GM19035 (cell line): ENCODE data around the gene KRT35.

Source experiments
- ATAC-seq: cut with Tn5 transposase; IDR thresholded peaks from one replicate; pipeline ENCODE4 v1.9.1; 2021; ENCODE audit not compliant: unreplicated experiment

KRT35 gene

DNA sequence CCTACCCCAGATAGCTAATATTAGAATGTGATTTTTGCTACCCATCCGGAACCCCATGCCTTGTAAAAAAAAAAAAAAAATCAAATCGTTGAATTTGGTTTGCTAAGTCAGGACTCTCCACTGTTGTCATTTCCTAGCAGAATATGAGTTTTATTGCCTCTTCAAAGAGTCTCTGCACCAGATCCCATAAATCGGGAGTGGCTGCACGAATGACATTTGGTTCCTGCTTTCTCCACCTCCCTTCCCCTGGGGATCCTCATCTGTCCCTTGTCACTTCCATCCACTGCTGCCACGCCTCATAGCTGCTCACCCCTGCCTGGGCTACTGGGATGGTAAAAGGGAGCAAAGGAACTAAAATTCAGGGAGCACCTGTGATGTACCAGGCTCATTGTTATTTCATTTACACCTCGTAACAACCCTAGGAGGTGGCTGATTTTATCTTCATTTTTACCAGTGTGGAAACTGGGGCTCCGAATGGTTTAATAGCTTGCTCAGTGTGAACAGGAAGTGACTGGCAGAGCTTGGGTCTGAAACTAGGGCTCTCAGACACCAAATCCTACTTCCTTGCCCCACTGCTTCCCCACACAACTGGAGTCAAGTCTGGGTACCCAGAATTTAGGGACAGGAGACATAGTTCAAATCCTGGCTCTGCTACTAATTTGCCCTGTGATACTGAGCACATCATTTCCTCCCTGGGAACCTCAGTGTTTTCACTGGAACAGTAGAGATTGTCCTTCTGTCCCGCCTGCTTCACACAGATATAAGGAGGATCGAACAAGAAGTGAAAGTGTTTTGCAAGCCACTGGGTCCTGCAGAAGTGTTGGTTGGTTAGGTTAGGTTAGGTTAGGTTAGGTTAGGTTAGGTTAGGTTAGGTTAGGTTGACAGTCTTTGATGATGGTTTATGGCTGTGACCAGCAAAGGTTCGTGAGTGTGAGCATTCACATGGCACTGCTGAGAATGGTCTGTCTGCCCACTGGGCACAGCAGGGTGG is 9.3 kb upstream of the KRT35 start:
- ATAC-seq: no peak

DNA sequence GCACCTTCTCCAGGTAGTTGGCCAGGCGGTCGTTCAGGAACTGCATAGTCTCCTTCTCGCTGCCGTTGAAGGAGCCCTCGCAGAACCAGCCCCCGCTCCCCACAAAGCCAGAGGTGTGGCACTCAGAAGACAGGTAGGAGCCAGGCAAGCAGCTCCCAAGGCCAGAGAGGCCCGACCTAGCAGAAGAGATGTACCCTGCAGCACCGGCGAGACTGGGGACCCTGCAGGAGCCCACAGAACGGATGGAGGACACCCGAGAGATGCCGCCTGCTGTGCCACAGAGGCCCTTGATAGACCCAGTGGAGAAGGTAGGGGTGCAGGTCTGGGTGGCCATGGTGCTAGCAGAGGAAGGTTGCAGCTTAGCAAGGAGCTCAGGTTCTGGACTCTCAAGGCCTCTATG is 8.6 kb upstream of the KRT35 start, which contains the start of gene KRT36:
KRT36 (minus strand) TSS at position 380 of the 400 bp plus-strand sequence; CDS start at position 334, 46 bp downstream.
- ATAC-seq: no peak

DNA sequence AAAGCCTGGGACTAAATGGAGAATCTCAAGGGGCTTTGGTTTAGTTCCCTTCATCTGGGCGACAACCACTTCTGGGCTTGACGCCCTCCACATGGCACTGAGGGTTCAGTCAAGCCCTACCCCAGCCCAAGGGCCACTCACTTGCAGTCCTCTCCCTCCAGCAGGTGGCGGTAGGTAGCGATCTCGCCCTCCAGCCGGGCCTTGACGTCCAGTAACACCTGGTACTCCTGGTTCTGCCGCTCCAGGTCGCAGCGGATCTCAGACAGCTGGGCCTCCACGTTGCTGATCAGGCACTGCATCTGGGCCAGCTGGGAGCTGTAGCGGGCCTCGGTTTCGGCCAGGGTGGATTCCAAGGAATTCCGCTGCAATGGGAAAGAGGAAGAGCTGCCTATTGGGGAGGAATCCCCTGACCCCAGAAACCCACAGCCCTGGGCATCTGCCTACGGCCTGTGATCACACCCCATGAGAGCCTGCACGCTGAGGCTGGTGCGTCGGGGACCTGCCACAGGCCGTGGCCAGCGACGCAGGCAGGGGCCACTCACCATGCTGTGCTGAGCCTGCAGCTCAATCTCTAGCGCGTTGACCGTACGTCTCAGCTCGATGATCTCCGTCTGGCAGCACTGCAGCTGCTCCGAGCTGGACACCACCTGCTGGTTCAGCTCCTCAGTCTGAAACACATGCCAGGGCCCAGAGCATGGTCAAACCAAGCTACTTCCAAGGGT is 6.0 kb upstream of the KRT35 start:
- no peak for ATAC-seq

DNA sequence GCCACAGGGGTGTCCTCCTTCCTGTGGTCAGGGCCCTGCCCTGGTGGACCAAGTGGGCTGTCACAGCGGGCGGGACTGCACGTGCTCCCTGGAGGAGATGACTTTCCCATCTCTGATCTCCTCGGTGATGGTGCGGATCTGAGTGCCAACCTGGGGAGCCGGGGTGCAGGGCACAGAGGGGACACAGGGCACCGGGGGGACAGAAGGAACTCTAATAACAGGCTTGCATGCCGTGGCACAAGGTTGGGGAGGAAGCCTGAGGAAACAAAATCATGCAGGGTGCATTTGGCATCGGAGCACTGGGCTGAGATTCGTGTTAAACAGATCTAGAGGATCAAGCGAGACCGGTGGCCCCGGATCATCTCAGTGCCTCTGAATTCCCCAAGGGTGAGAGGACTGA is 5.4 kb upstream of the KRT35 start:
- ATAC-seq: no peak

DNA sequence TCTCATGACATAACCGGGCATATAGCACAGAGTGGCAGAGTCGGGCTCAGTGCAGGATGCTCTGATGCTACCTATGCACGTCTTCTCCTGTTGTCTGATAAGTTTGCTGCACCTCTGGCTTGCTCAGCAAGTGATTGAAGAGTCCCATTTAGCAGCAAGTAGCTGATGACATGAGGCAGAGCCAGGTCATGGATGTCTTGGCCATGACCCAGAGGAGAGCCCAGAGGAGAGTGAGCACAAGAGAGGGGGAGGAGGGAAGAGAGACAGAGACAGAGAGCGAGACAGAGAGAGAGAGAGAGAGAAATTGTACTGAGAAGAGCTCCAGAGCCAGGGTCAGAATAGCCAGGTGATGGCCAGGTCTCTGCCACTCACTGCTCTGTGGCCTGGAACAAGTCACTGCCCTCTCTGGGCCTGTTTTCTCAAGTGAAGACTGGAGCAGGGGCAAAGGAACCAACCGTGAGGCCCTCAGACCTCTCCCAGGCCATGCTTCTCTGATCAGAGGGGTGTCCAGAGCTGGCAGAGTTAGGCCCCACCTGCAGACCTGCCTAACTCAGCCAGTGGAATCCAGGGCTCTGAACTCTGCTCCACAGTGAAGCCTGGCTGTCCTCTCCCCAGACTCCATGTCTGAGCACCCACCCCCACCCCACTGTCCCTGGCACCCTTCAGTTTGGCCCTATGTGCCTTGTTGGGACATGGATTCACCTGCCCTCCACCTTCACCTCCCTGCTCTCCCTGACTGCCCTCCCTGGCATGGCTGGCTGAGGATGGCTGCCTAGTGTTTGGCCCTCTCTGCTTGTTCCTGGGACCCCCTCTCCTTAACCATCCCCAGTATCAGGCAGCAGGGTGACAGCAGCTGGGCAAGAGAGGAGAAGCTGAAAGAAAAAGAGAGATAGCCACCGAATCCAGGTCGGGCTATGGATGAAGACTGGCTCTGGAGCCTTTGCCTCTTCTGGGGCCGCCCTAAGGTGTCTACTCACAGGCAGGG is 4.3 kb upstream of the KRT35 start:
- no peak for ATAC-seq

DNA sequence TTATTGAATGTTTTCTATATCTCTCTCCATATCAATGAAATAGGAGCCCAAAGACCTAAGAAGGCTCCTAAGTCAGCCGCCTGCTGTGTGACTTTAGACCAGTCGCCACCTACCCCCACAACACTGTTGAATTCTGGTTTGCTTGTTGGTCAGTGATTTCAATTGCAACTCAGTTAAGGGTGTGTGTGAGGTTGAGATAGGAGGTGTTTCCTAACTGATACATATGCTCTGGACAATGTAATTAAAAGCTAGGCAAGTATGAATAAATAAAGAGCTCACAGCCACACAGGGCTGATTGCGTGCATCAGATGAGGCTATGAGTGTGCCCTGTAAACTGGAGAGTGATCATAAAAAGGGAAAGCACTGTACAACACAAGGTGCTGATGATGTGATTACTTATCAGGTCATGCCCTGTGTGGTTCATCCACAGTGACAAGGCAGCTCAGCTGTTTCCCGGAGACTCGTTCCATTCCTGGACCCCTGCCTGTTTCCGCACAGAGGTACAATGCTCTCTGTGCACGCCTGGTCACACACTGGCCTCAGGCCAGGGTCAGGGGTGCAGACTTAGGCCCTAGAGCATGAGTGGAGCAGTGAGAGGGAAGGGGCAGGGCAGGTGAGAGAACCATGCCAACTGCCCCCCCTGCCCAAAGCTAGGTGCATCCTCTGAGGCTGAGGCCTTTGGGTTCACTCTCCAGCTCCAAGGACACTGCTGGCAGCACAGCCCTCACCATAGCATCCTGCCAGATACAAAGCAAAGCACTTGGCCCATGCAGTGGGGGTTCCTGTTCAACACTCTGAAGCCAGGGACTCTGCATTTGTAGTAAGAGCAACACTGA is 3.3 kb upstream of the KRT35 start:
- ATAC-seq: no peak

DNA sequence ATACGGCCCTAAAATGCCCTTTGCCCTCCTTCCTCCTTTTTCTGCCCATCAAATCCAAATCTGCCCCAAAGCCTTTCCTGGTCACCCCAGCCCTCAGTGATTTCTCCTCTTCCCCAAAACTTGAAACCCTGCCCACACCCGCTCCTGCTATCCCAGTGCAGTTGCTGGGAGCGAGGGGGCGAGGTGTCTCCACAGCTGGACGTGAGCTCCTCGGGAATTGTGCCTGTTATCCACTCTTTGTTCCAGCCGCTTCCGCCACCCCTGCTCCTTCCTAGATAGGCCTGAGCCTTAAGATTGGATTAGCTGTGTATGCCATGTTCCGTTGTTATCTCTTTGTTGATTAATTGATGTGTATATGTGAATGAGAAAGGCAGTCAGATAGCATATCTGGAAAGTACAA is 2.6 kb upstream of the KRT35 start:
- no peak for ATAC-seq

DNA sequence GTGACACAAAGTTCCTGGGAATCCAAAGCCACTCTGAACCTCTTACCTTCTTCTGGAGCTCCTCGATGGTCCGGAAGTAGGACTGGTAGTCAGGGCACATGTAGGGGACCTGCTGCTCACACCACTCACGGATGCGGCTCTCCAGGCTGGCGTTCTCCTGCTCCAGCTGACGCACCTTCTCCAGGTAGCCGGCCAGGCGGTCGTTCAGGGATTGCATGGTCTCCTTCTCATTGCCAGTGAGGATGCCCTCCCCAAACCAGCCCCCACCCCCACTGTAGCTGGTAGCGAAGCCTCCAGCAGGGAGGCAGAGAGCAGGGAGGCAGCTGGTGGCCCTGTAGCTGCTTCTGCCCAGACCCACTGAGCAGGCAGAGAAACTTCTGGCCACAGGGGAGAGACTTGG is 370 bp downstream of the KRT35 start:
- no peak for ATAC-seq

DNA sequence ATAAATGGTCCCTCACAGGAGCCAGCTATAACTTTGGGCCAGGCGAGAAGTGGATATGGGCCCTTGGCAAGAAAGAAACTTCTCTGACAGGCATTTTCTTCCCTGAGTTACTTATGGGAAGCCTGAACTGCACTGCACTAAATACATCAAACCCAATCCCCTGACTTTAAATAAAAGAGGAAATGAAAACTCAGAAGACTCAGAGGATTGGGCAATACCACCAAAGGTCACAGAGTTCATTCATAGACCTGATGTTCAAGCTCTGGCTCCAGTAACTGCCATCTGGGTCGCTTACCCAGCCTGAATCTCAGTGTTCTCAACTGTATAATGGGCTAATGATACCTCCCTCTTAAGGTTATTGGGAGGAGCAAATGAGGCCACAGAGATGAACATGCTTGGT is 815 bp downstream of the KRT35 start:
- no peak for ATAC-seq

DNA sequence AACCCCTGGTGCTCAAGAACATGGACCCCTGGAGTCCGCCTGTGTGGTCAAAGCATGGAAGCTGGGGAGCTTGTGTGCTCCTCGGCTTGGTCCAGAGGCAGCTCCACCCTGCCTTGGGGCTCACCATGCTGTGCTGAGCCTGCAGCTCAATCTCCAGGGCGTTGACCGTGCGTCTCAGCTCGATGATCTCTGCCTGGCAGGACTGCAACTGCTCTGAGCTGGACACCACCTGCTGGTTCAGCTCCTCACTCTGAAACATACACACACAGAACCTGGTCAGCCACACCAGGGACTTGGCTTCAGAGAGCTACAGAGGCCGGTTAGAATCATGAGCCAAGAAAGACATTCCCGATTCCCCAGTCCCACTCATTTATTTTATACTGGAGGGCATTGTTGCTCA is 2.7 kb downstream of the KRT35 start:
- ATAC-seq: no peak

DNA sequence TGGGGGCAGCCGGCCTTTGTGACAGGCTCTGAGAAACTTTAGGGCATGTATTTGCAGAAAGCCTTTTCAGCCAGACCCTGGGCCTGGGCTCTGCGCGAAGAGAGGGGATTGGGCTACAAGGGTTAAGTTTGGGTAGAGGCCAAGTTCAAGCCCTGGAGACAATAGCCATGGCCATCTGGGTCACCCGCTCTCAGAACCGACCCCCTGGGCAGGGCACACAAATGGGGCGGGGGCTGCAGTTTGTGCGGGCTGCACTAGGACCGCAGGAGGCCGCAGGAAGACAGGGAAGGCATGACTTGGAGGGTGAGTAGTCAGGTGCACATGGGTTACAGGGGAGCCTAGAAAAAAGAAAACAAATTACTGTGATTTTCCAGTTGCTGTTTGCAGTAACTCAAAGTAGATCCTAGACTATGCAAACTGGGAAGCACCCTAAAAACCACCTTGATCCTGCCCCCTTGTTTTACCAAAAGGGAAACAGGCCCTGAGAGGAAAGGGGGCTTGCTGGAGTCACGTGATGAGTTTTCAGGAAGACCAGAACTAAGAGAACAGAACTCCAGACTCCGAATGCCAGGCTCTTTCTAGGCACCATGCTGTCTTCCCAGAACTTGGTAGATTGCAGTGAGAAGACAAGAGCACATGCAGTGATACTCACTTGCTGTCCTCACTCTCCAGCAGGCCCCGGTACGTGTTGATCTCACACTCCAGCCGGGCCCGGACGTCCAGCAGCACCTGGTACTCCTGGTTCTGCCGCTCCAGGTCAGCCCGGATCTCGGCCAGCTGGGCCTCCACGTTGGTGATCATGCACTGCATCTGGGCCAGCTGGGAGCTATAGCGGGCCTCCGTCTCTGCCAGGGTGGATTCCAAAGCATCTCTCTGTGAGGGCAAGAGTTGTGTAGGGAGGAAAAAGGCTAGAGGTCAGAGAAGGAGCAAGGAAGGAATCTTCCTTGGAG is 3.8 kb downstream of the KRT35 start:
- no peak for ATAC-seq

DNA sequence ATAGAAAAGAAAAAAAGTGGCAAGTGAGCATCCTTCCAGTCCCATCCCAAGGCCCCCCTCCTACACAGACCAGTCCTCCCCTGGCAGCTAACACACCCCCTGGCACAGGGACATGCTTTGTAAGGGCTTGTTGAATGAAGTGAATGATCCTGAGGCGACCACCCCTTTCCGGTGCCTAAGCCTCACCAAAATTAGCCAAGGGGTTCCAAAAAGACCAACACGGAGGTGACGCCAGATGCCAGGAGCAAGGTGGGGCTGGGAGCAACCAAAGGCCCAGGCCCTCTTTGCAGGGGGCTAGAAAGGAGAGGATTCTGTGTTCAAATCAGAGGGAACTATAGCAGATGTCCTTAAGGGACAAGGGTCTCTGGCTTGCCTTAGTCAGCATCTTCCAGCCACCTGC is 5.5 kb downstream of the KRT35 start:
- no peak for ATAC-seq

DNA sequence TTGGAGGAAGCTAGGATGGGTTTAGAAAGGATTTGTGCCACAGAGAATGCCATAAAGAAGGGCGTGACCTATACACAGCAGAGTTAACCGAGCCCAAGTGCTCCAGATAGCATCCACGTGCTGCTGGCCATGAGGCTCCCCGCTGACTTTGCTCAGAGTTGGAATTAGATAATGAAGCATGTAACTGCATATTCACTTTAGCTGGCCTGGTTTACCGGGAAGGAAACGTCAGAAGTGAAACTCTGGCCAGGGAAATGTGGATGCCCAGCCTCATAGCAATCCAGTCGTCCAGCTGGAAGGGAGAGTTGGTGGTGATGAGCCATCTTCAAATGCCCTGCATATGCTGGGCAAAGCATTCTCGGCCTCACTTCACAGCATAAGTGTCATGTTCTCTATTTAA is 6.1 kb downstream of the KRT35 start:
- ATAC-seq: no peak

DNA sequence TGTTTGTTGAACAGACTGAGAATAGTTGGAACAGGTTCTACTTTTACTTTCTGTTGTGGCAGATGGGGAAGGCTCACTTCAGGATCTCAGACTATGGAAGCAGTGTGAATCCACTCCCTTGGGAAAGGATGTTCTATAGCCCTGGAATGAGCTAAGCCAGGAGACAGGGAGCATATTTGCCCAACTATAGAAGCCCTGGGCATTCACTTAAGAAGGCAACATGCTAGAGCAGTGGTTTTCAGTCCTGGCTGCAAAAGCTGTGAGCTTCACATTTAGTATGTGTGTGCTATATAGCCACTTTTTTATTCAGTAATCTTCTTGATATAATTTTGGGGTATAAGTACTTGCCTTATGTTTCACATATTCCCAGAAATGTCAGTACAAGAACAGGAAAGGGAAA is 12.6 kb downstream of the KRT35 start:
- ATAC-seq: no peak

DNA sequence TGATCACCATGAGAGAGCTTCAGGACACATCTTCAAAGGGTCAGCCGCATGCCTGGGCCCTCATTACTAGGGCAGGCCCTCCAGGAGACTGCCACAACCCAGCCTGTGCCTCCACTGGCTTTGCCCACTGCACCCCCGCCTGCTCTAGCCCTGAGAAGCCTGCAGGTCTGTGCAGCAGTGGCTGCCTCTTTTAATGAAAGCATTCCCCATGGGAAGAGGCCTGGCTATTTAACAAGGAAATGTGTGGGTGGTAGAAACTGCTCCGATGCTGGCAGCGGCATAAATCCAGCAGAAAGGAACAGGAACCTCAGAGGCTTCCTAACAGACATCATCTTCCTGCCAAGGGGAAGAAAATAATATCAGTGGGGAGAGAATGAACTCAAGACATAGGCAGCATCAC is 13.4 kb downstream of the KRT35 start:
- ATAC-seq: no peak

DNA sequence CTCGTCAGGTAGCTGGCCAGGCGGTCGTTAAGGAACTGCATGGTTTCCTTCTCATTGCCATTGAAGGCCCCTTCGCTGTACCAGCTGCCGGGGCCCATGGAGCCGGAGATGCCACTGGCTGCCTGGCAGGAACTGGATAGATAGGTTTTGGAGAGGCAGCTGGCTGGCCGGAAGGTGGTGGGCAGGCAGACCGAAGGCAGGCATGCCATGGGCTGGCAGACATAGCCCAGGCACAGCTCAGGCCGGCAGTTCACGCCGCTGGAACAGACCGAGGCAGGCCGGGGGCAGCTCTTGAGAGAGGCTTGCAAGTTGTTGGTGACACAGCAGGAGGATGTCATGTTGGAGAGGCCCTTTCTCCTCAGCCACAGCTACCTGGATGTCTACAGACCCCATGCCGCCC is 14.0 kb downstream of the KRT35 start, which contains the start of gene KRT32:
KRT32 (minus strand) TSS at position 399 of the 400 bp plus-strand sequence; CDS start at position 338, 61 bp downstream.
- no peak for ATAC-seq

DNA sequence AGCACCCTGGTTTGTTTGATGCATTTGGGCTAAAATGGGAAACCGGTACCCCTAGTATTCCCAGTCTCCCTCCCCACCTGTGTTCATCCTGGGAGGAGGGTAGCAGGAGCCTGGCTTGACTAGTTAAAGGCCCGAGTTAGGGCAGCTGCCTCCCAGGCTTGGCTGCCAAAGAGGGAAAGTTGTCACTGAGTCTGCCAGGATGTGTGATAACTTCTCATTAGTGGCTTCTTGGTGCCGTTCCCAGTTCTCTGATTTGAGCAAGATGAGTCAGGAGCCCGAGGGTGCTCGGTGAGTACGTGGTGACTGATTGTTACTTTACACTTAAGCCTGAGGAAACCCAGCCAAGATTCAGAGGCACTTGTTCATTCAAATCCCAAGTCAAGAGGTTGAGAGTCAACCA is 16.3 kb downstream of the KRT35 start:
- ATAC-seq: no peak

DNA sequence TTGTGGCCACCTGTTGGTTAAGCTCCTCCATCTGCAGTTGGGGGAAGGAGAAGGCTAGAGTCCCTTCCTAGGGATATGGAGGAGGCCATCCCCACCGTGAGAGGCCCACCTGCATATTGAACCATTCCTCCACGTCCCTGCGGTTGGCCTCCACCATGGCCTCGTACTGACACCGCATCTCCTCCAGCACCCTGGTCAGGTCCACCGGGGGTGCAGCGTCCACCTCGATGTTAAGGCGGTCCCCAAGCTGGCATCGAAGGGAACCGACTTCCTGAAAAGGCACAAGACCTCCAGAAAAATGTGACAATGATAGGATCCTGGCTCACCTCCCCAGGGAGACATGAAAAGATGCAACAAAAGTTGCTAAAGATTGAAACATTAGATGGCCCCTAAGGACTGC is 16.8 kb downstream of the KRT35 start:
- ATAC-seq: no peak

DNA sequence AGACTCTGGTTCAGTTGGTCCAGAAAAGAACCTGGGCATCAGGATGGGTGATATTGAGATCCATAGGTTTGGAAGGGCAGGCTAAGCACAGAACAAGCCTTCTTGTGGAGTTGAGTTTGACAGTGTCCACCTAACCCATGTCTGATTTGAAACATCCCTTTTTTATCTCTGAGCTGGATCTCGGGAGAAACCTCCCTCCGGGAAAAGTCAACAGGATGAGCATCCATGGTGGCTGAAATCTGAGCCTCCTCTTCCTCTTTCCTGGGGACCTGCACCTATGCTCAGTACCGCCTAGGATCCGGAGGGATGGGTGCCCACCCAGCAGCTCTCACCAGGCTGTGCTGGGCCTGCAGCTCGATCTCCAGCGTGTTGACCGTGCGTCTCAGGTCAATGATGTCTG is 17.2 kb downstream of the KRT35 start:
- ATAC-seq: no peak
